Spleen (tissue), 7 donors: ENCODE data around the gene PHRF1.

Experiments
- CTCF ChIP-seq, 11 experiments: fragments of 200-600 bp in 7 of 11; fragments of 450-650 bp in 4 of 11; sonication (generic) in 4 of 11; IDR thresholded peaks in 8 of 11; conservative IDR thresholded peaks in 3 of 11; 1 replicate in 7 of 11; 2 replicates in 4 of 11; pipeline versions ENCODE4 v1.4.0 to v1.8.0; 2016 to 2021; ENCODE audit warnings: antibody characterized with exemption in 11 of 11, inconsistent platforms in 4 of 11, mild to moderate bottlenecking in 1 of 11
- POLR2A ChIP-seq, 3 donors: fragments of 450-650 bp; IDR thresholded peaks; one replicate each; pipeline ENCODE4 v1.5.1; 2017; ENCODE audit warnings: antibody characterized with exemption in 3 of 3, mild to moderate bottlenecking in 1 of 3
- POLR2AphosphoS5 ChIP-seq, 3 donors: sonication (generic); formaldehyde crosslinking; IDR thresholded peaks; one replicate each; pipeline ENCODE4 v1.5.1; 2017; ENCODE audit warnings: antibody characterized with exemption in 3 of 3
- donor health status: DM: no; HTN: no; CAD: no; lungs with moderate emphysema.
- donor health status: DM: no; HTN: no; CAD: no.
- donor health status: DM: no; HTN: no; CAD: no.

- TF ChIP-seq CTCF (IDR thresholded peaks at IDR 0.05 in 8 of 11, conservative IDR thresholded peaks at IDR 0.05 in 3 of 11) (no peak), POLR2AphosphoS5 (IDR thresholded peaks at IDR 0.05) (no peak), POLR2A (IDR thresholded peaks at IDR 0.05) (no peak)
Observed at GRCh38 chr11:559020-559620, 17.1 kb upstream of the PHRF1 start.
